ENCODE measurements around the gene LYPD6B.

- TF ChIP-seq CTCF (conservative IDR thresholded peaks at IDR 0.05; ENCODE audit: low read depth, low read length) (no peak), EZH2 (IDR thresholded peaks at IDR 0.05; ENCODE audit: borderline replicate concordance, low read depth, low read length, poor library complexity, severe bottlenecking) (no peak)
Measured at GRCh38 chr2:149004836-149005235, 33.7 kb upstream of the LYPD6B start.

All from A673 (cell line).